ENCODE results near the gene NIN.

Gene NIN

DNA sequence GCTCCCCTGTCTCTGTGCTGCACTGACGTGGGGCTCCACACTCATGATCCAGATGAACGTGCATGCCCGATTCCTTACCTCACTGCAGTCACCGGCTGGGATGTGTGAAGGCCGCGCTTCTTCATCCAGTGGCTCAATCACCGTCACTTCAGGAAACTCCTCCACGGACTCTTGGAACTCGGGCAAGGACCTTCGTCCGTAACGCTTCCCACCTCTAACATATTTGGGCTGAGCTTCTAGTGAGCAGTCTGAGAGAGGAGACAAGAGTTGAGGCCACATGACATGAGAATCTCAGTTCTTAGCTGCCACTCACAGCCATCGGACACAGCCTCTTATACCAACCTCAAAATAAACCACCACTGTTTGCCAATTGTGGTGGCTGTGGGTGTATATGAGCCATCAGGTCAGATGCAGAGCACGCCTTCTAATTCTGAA lies 38.3 kb downstream of the NIN start:
- no peak for DNase-seq (ENCODE audit: low spot score)

DNA sequence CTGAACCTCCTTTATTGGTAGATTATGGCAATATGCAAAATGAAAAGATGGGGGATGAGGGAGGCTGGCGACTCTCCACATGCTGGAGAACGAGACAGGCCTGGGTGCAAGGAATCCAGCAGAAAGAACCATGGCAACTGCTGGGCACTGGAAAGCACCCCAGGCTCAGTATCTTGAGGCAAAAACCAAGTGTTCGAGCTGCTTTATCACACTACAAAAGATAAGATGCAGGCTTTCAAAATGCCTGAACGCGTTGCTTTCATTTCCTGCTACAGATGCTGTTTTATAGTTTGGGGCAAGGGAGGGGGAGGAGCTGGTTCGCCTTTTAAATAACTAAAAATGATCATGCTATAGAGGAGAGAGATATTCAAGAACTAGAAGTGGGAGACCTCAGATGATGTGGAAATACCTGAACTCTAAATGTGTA lies 38.9 kb downstream of the NIN start:
- peak; percentile 47 for DNase-seq (ENCODE audit: low spot score)

DNA sequence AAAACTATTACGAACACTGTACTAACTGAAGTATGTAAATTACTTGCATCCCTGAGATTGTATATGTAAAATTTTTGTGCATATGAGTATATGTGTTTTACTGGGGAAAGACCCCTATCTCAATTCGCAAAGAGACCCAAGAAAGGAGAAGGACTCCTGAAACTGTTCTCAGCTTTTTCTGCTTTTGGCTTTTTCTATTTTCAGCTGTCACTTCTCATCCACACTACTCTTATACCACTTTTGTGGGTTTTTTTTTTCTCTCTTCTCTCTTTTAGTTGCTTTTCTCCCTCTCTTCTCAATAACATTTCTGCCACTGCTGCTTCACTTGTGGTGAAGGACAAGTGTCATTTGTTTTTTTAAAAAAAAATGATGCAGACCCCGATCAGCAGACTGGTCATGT lies 39.8 kb downstream of the NIN start:
- peak; percentile 18 for DNase-seq (ENCODE audit: low spot score)

DNA sequence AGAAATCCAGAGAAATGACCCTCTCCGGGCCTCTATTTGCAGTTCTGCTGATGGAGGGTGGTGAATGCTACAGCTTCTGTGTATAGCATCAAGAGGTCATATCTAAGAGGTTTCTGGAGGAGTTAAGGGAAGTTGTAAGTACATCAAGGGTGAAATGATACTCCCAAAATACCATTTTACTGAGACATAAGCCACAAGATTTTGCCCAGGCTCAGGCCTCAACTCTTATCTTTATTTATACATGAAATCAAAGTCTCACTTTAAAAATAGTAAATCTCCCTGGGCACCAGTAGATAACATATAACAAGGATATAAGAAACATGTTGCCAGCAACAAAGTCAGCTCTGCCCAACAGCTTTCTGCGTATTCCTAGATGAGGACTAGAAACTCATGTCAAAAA lies 40.4 kb downstream of the NIN start:
- DNase-seq (ENCODE audit: low spot score) = no peak

DNA sequence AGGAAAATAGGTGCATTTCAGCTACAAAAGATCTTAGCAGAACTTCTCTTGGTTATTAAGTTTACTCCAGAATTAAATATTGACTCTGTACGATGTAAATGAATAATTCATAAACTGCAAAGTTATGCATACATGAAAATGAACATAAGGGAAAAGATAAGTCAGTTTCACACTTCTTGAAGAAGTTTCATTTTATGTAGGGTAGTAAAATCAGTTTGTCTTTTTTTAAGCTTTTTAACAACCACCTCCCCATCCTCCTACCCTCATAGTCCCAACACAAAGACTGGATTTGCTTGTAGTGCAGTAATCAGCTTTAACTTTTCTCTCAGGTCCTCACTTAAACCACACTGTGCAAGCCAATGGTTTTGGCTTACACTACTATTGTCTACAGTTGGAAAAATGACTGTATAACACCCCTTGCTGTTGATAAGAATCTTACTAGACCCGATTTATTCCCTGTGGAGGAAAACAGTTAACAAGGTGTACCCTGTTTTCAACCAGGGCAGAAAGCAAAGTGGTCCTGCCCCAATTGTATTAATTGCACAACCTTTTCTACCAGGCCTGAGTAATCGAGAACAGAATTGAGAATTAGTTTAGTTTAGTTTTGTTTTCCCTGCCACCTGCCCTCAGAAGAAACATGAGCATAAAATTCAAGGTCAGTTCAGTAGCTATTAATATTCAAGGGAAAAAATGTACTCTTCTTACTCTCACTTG lies 44.1 kb downstream of the NIN start:
- DNase-seq (ENCODE audit: low spot score) = no peak

DNA sequence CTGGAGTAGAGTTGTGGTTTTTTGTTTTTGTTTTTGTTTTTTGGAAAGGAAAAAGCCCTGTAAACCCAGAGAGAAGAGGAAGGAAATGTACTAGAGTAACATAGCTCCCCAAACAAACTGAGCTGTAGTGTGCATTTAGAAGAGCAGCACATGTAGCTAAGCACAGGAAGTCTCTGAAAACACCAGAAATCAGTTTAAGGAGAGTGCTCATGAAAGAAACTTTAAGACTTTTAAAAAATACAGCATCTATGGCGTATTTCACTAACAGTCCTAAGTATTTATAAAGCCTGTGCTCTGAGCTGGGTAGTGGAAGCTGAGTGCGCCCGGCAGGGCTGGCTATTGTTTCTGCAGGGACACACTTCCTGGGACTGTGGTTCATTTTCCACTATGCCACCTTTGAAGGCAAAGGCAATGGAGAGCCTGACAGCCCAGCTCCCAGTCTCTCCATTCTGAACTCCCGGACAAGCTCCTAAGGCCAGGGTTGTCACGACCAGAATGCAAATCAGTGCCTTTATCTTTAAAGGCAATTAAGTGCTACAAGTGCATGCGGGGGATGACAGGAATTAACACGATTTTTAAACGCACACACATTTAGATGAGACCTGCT lies 45.4 kb downstream of the NIN start:
- no peak for DNase-seq (ENCODE audit: low spot score)

DNA sequence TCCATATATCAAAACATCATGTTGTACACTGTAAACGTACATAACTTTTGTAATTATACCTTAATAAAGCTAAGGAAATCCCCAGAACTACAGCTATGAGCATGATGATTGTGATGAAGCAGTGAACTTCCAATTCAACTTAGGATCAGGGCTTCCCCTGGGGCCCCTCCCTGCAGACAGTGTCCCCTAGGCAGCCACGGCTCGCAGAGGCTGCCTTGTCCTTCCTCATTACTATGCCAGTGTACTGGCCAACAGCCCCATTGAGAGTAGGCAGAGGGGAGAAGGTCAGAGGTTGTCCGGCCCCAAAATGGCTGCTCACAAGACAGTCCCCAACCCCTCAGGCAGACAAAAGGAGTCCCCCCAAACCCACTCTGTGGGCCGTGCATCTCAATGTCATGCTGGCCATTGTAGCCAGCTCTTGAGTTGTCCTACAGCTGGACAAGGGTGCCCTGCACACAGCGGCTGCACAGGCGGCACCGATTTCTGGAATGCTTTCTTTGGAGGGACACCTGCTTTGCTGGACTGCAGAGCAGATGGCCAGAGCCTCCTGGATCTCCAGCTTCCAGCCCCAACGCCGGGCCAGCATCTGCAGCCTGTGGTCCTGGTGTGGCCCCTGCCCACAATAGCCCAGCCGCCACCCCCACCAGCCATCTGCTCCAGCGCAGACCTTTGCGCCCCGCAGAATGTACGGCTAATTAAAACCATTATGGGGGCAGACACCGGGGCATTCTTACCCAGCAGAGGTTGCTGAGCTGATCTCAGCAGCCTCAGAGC lies 46.1 kb downstream of the NIN start:
- DNase-seq (ENCODE audit: low spot score) = no peak

DNA sequence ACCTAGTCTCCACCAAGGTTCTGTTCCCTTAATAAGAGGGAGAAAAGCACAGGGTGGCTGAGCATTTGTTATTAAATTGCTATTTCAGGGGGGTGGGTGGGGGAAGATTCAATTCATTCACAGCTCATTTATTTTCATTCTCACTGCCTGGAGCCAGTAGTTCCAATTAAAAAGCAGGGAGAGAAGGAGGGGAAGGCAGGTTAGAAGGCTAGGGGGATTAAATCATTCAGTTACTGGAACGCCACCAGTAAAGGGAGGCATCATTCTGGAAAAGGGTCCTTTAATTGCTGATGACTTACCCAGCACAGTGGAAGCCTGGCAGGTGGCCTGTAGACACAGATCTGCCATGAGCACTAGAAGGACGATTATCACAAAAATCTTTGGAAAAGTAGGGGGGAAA lies 47.4 kb downstream of the NIN start:
- DNase-seq (ENCODE audit: low spot score) = no peak

DNA sequence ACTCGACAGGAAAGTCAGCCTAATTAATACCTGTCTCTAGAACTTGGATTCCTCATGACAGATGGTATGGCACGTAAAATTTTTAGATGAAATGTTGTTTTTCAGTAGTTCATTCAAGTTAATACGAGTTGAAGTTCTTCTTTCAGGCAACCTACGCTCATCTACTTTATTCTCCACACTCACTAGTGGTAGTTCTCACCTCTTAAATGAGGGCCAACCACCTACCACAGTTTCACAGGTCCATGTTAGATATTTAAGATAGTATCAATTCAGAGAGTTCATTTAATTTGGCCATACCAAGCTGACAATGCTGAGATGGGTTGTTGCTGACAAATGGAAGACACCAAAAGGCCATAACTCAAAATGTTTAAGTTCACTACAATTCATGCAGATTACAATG lies 50.6 kb downstream of the NIN start:
- DNase-seq (ENCODE audit: low spot score) = no peak

DNA sequence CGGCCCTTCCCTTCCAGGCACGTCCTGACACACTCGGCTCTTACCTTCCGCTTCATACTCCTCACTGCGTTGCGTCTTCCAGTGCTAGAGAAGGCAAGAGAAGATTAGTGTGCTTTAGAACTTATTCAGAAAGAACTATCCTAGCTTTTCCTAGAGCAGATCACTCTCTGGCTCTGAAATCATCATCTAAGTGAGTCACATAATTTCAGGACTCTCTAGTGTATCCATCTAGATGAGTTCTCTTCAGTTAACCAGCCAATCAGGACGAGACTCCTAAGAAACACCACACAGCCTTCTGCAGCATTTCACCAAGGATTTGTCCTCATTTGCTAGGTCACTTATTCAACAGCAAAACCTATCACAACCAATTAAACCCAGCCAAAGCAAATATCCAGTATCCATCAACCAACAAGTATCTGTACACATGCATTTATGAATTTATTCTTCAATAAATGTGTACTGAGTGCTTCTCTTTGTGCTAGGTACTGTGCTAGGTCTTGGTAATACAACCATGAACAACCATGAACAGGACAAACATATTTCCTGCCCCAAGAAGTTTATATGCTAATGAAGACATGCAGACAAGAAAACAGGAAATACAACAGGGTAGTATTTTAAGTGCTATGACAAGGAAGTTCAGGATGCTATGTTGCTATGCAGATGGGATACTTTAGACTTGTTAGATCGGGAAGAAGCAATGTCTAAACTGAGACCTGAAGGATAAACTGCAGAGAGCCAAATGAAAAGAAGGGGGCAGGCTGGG lies 52.1 kb downstream of the NIN start:
- DNase-seq (ENCODE audit: low spot score) = no peak

DNA sequence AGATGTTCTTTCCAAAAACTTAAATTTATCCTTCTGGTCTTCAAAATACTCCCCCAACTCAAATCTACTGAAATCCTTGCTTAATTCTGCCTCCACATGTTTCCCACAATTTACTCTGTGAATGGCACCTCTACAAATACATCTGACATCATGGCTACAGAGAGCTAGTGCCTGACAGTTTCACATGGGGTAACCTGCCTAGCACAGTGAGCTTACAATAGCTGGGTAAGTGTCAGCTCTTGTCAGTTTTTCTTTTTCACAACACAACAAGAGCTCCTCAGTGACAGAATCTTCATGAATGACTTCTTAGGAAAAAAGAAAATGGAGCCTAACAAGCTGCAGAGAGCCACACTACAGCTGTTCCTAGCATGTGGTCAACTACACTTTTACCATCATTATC lies 54.4 kb downstream of the NIN start:
- DNase-seq (ENCODE audit: low spot score) = no peak

DNA sequence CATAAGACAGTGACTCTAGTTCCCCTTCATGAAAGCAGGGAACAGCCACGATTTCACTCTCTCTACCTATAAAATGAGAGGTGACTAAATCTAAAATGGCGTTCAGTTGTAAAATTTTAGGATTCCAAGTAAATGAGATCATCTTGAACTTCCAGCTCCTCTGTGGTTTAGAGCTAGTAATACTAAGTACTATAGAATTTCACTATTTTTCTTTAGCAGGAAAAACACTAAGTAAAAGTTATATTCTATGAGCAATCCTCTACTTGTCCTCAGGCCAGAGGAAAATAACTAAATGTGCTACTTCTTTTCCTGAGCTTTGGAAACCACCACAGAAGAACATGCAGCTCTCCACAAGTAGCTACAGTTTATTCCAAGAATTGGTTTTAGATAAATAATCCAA lies 55.6 kb downstream of the NIN start:
- no peak for DNase-seq (ENCODE audit: low spot score)

DNA sequence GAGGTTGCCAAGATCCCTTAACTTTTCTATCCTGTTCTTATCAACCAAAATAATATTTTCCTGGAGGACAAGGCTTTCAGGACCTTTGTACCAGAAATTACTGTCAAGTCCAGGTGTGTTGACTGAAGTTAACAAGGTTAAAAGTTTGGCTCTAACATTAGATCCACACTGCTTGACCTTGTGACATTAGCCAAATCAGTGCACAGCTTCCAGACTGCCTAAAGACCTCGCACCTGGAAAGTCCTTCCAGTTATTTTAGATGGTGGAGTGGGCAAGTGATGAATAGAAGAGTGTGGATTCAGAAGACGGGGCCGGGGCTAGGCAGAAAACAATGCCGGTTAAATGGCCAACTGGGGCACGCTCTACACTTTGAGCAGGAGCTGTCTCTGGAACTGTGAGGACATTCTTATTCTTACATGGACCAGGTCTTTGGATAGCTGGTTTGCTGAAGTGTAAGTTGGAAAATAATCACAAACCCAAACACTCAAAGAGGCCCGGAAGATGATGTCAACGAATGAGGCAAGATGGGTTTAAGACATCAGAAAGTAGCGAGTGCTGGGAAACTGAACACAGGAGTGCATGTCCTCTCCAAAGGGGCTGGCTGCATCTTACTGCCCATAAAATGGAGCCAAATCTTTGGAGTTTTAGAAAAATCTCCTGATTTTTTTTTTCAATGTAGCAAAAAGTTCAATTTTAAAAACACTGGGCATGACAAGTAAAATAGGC lies 56.3 kb downstream of the NIN start:
- DNase-seq (ENCODE audit: low spot score) = no peak

DNA sequence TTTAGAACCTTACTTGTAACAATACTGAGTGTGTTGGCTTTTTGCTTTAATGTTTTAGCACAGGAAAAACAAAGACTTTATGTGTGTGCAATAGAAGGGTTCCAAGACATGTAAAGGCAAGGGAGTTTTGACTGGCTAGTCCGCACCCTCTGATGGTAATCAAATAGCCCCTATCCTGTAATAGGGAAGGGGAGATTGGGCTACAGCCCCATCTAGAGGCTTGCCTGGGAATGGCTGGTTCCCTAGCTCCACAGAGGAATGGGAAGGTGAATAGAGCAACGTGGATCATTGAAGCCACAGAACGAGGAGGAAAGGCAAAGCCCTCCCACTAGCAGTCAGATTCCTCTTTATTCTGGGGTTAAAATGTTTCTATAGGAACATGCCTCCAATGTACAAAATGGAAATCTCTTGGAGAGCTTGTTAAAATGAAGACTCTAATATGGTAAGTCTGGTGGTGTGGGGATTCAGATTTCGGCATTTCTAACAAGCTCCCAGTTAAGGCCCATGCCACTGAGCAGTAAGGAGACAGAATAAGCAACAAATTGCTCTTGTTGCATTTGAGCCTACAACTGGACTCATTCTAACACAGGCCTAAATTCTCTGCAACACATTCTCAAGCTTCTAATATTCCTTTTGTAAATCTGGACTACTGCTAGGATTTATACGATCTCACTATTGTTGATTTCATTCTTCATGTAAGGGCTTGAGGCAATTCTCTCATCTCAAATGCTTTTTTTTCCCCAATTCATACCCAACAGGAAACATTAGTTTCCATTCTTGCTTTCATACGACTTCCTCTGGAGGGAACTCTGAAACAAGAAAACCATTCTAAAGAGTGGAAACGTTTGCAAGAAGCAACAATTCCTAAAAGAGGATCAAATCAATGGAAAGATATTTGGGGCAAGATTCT lies 57.1 kb downstream of the NIN start:
- DNase-seq (ENCODE audit: low spot score) = peak; percentile 21

DNA sequence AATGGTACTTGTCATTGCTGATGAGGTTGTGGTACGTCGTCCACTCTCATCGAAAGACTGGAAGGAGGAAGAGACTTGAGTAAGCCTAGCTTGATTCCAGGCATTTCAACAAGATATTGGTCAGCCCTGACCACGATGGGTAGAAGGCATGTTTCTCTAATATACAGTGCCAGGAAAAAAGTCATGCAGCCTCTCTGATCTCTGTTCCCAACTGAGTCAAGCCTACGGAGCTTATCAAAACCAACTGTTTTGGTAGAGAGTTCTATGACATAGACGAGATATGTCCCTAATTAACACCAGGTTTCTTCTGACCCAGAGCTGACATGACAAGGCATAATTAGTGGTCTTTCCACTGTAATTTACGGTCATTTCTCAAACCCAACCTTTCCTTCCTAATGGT lies 58.5 kb downstream of the NIN start:
- no peak for DNase-seq (ENCODE audit: low spot score)

DNA sequence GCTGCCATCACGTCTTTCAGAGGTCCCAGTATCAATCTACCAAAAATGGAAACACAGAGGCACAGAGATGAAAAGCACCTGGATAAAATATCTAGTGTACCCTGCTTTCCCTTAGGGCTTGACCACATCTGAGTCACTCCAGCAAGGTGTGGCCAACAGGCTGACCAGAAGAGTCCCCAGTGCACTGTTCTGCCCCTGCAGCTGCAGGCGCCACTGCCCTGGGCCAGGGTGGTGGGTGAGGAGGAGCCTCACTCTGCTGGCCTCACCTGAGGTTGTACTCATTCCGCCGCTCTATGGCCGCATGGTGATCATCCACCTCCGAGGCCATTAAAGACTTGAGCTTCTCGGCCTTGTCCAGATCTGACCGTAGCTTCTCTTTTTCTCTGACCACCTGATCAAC lies 60.4 kb downstream of the NIN start:
- no peak for DNase-seq (ENCODE audit: low spot score)

DNA sequence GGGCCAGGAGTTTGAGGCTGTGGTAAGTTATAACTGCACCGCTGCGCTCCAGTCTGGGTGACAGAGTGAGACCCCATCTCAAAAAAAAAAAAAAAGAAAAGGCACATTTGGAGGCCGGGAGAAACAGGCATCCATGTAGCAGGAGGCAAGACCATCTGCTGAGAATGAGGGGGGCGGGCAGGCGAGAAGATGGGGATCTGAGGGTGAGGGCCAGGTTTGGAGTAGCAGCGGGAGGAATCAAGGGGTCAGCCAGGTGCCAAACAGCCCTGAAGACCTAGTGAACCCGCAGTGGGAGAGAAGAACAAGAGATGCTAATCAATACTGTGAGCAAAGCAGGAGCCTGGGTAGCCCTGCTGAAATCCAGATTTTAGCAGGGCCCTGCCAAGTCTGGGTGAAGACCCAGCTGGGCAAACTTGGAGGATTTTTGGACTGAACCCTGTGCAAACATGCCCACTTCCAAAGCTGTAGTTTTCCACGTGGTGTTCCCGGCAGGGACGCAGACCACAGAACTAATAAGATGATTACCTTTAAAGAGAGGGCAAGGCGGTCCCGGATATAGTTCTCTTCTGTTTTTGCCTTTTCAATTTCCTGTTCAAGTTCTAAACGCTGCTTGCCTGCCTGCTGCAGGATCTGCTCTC lies 61.0 kb downstream of the NIN start:
- no peak for DNase-seq (ENCODE audit: low spot score)

DNA sequence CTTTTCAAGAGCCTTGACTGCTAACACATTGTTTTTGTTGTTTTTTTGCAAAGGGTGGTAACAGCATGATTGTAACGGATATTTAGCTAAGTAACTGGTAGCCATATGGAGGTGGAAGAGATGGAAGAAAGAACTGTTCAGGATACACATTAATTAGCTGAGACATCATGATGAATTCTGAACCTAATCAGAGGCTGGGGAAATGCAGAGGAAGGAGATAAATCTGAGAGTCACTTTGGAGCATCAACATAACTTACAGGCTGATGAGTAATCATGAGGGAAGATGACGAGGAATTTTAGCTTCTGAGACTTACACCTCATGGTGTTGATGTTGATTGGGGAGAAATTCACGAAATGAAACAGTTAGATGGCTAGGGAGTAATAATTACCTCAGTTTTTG lies 62.3 kb downstream of the NIN start:
- no peak for DNase-seq (ENCODE audit: low spot score)

DNA sequence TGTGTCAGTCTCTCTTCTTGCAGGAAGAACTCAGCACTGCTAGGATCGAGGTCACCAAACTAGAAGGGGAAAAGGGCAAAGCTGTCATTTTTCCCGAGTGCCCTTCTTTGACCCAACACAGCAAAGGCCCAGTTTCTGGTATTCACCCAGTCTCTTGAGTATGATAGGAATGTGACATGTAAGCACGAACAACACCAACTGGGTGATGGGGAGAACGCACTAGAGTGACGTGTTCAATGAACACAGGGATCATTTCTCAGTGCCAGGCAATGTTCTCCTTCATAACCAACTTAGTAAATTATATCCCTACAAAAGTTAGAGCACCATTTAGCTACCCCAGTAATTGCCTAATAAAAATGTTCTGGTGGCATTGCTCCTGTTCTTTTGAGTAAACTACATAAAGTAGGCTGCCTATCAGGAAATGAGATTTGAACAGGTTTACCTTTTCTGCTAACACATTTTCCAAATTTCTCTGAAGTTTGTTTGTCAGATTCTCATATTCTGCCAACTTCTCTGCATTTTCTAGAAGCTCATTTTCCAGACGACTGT lies 64.5 kb downstream of the NIN start:
- DNase-seq (ENCODE audit: low spot score) = no peak

DNA sequence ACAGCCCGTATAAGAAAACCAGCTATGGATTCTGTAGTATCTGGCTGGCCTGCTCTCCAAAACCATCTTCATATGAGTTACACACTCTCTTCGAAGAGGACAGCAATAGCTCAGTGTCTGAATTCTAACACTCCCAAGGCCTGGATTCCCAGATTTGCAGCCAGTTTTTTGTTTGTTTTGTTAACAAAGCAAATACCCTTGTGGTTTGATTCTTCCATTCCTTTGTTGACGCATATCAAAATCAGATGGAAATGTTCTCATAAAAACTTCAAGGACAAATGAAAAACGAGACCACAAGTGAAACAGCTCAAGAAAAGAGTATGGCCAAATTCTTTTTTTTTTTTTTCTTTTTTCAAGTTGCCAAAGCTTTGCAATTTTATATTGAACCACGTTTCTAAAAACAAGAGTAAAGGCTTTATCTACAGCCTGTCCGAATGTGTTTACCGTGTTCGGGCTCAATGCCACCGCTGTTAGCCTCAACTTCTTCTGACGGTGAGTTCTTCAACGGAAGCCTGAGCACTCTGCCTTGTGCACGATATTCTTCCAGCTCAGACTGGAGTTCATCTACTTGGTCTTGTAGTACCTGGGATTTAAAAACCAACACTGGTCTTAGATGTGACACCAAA lies 67.5 kb downstream of the NIN start:
- no peak for DNase-seq (ENCODE audit: low spot score)

All from NAMALWA (cell line).